ENCODE data around the gene NR0B1. TPM values are rescaled to one million over a fixed set of nuclear protein-coding genes. Genes with fewer than 3 reads are reported as not detected.

The NR0B1 gene
- total and polyA plus RNA-seq, 5 donors from 2014 or later = not detected

- Mint-ChIP-seq H3K36me3 (no peaks in the 10 kb centered on the region), H3K27ac (no peak overlapping the region), H3K27me3 (no peaks in the 10 kb centered on the region), H3K4me3 (no peak overlapping the region), H3K4me1 (no peaks in the 10 kb centered on the region), H3K9me3 (peaks cover 0 to 4% (median 0%) of the 10 kb centered on the region in 7 donors)
- no peaks in the 10 kb centered on the region for H3K36me3 ChIP-seq (ENCODE audit: control insufficient read depth, insufficient read depth, low read length)
- no peaks in the 10 kb centered on the region for H3K9me3 ChIP-seq (ENCODE audit: control insufficient read depth in 2 of 2, low read length in 2 of 2)
- no peak overlapping the region for H3K27ac ChIP-seq (ENCODE audit: insufficient read depth, low read length, poor library complexity, severe bottlenecking)
- no peaks in the 10 kb centered on the region for H3K4me1 ChIP-seq (ENCODE audit: control insufficient read depth, insufficient read depth, low read length, poor library complexity, severe bottlenecking)
- H3K27me3 ChIP-seq (ENCODE audit: control insufficient read depth, insufficient read depth, low read length) = no peaks in the 10 kb centered on the region
- ATAC-seq (ENCODE audit: low read depth in 2 of 2) (no peak), DNase-seq (no peak)
- H3K4me3 ChIP-seq (ENCODE audit: low read depth, low read length) = no peak overlapping the region
Measured at GRCh38 chrX:30296408-30297254, 12.6 kb downstream of the NR0B1 start.

- H3K4me1 ChIP-seq (ENCODE audit: control insufficient read depth, insufficient read depth, low read length, poor library complexity, severe bottlenecking) = no peaks in the 10 kb centered on the region
- H3K9me3 ChIP-seq (ENCODE audit: control insufficient read depth in 2 of 2, low read length in 2 of 2) = no peaks in the 10 kb centered on the region
- no peaks in the 10 kb centered on the region for H3K27me3 Mint-ChIP-seq
- no peak overlapping the region for H3K4me3 ChIP-seq (ENCODE audit: low read depth, low read length)
- no peaks in the 10 kb centered on the region for H3K36me3 Mint-ChIP-seq
- H3K27me3 ChIP-seq (ENCODE audit: control insufficient read depth, insufficient read depth, low read length) = no peaks in the 10 kb centered on the region
- no peak overlapping the region for H3K27ac ChIP-seq (ENCODE audit: insufficient read depth, low read length, poor library complexity, severe bottlenecking)
- no peak overlapping the region for H3K27ac Mint-ChIP-seq
- no peak for ATAC-seq (ENCODE audit: low read depth in 2 of 2)
- H3K4me3 Mint-ChIP-seq = no peak overlapping the region
- no peak for DNase-seq
- no peaks in the 10 kb centered on the region for H3K9me3 Mint-ChIP-seq
- H3K36me3 ChIP-seq (ENCODE audit: control insufficient read depth, insufficient read depth, low read length) = no peaks in the 10 kb centered on the region
- H3K4me1 Mint-ChIP-seq = no peaks in the 10 kb centered on the region
Measured at GRCh38 chrX:30283456-30284200, 25.6 kb downstream of the NR0B1 start.

GRCh38 chrX:30282527-30282926 lies 26.7 kb downstream of the NR0B1 start:
- no peak overlapping the region for H3K4me3 ChIP-seq (ENCODE audit: low read depth, low read length)
- no peaks in the 10 kb centered on the region for H3K36me3 ChIP-seq (ENCODE audit: control insufficient read depth, insufficient read depth, low read length)
- H3K9me3 ChIP-seq (ENCODE audit: control insufficient read depth in 2 of 2, low read length in 2 of 2) = no peaks in the 10 kb centered on the region
- Mint-ChIP-seq H3K9me3 (no peaks in the 10 kb centered on the region), H3K27ac (no peak overlapping the region), H3K4me3 (no peak overlapping the region), H3K36me3 (no peaks in the 10 kb centered on the region), H3K4me1 (no peaks in the 10 kb centered on the region), H3K27me3 (no peaks in the 10 kb centered on the region)
- H3K27me3 ChIP-seq (ENCODE audit: control insufficient read depth, insufficient read depth, low read length) = no peaks in the 10 kb centered on the region
- ATAC-seq (ENCODE audit: low read depth in 2 of 2) (no peak), DNase-seq (no peak)
- no peak overlapping the region for H3K27ac ChIP-seq (ENCODE audit: insufficient read depth, low read length, poor library complexity, severe bottlenecking)
- H3K4me1 ChIP-seq (ENCODE audit: control insufficient read depth, insufficient read depth, low read length, poor library complexity, severe bottlenecking) = no peaks in the 10 kb centered on the region

GRCh38 chrX:30280428-30280827 lies 28.8 kb downstream of the NR0B1 start:
- no peaks in the 10 kb centered on the region for H3K4me1 ChIP-seq (ENCODE audit: control insufficient read depth, insufficient read depth, low read length, poor library complexity, severe bottlenecking)
- Mint-ChIP-seq H3K4me1 (no peaks in the 10 kb centered on the region), H3K36me3 (no peaks in the 10 kb centered on the region), H3K9me3 (peaks cover 0 to 2% (median 0%) of the 10 kb centered on the region in 7 donors), H3K27me3 (no peaks in the 10 kb centered on the region), H3K27ac (no peak overlapping the region), H3K4me3 (no peak overlapping the region)
- H3K9me3 ChIP-seq (ENCODE audit: control insufficient read depth in 2 of 2, low read length in 2 of 2) = no peaks in the 10 kb centered on the region
- H3K36me3 ChIP-seq (ENCODE audit: control insufficient read depth, insufficient read depth, low read length) = no peaks in the 10 kb centered on the region
- DNase-seq (no peak), ATAC-seq (ENCODE audit: low read depth in 2 of 2) (no peak)
- no peaks in the 10 kb centered on the region for H3K27me3 ChIP-seq (ENCODE audit: control insufficient read depth, insufficient read depth, low read length)
- no peak overlapping the region for H3K27ac ChIP-seq (ENCODE audit: insufficient read depth, low read length, poor library complexity, severe bottlenecking)
- H3K4me3 ChIP-seq (ENCODE audit: low read depth, low read length) = no peak overlapping the region

GRCh38 chrX:30278365-30278764 lies 30.8 kb downstream of the NR0B1 start:
- no peaks in the 10 kb centered on the region for H3K27me3 Mint-ChIP-seq
- H3K27ac ChIP-seq (ENCODE audit: insufficient read depth, low read length, poor library complexity, severe bottlenecking) = no peak overlapping the region
- H3K27me3 ChIP-seq (ENCODE audit: control insufficient read depth, insufficient read depth, low read length) = no peaks in the 10 kb centered on the region
- ATAC-seq (ENCODE audit: low read depth in 2 of 2) (no peak), DNase-seq (no peak)
- no peak overlapping the region for H3K4me3 Mint-ChIP-seq
- H3K9me3 Mint-ChIP-seq = peaks cover 0 to 3% (median 0%) of the 10 kb centered on the region in 7 donors
- no peaks in the 10 kb centered on the region for H3K9me3 ChIP-seq (ENCODE audit: control insufficient read depth in 2 of 2, low read length in 2 of 2)
- H3K36me3 Mint-ChIP-seq = no peaks in the 10 kb centered on the region
- H3K4me3 ChIP-seq (ENCODE audit: low read depth, low read length) = no peak overlapping the region
- H3K36me3 ChIP-seq (ENCODE audit: control insufficient read depth, insufficient read depth, low read length) = no peaks in the 10 kb centered on the region
- H3K4me1 ChIP-seq (ENCODE audit: control insufficient read depth, insufficient read depth, low read length, poor library complexity, severe bottlenecking) = no peaks in the 10 kb centered on the region
- no peaks in the 10 kb centered on the region for H3K4me1 Mint-ChIP-seq
- no peak overlapping the region for H3K27ac Mint-ChIP-seq

- no peaks in the 10 kb centered on the region for H3K27me3 ChIP-seq (ENCODE audit: control insufficient read depth, insufficient read depth, low read length)
- ATAC-seq (ENCODE audit: low read depth in 2 of 2) (no peak), DNase-seq (no peak)
- Mint-ChIP-seq H3K4me1 (no peaks in the 10 kb centered on the region), H3K27ac (no peak overlapping the region), H3K27me3 (no peaks in the 10 kb centered on the region), H3K4me3 (no peak overlapping the region), H3K36me3 (no peaks in the 10 kb centered on the region), H3K9me3 (peaks cover 0 to 3% (median 0%) of the 10 kb centered on the region in 7 donors)
- H3K36me3 ChIP-seq (ENCODE audit: control insufficient read depth, insufficient read depth, low read length) = no peaks in the 10 kb centered on the region
- no peaks in the 10 kb centered on the region for H3K9me3 ChIP-seq (ENCODE audit: control insufficient read depth in 2 of 2, low read length in 2 of 2)
- H3K4me3 ChIP-seq (ENCODE audit: low read depth, low read length) = no peak overlapping the region
- H3K4me1 ChIP-seq (ENCODE audit: control insufficient read depth, insufficient read depth, low read length, poor library complexity, severe bottlenecking) = no peaks in the 10 kb centered on the region
- H3K27ac ChIP-seq (ENCODE audit: insufficient read depth, low read length, poor library complexity, severe bottlenecking) = no peak overlapping the region
Measured at GRCh38 chrX:30275498-30275897, 33.7 kb downstream of the NR0B1 start.

GRCh38 chrX:30270639-30271038 lies 38.6 kb downstream of the NR0B1 start:
- peaks cover 0 to 4% (median 0%) of the 10 kb centered on the region in 7 donors for H3K9me3 Mint-ChIP-seq

More at GRCh38 chrX:30270639-30271038, 38.6 kb downstream of the NR0B1 start:
- Mint-ChIP-seq H3K27me3 (no peaks in the 10 kb centered on the region), H3K36me3 (no peaks in the 10 kb centered on the region), H3K4me1 (no peaks in the 10 kb centered on the region), H3K27ac (no peak overlapping the region), H3K4me3 (no peak overlapping the region)
- H3K27ac ChIP-seq (ENCODE audit: insufficient read depth, low read length, poor library complexity, severe bottlenecking) = no peak overlapping the region
- H3K9me3 ChIP-seq (ENCODE audit: control insufficient read depth in 2 of 2, low read length in 2 of 2) = no peaks in the 10 kb centered on the region
- DNase-seq (no peak), ATAC-seq (ENCODE audit: low read depth in 2 of 2) (no peak)
- no peak overlapping the region for H3K4me3 ChIP-seq (ENCODE audit: low read depth, low read length)
- H3K4me1 ChIP-seq (ENCODE audit: control insufficient read depth, insufficient read depth, low read length, poor library complexity, severe bottlenecking) = no peaks in the 10 kb centered on the region
- no peaks in the 10 kb centered on the region for H3K36me3 ChIP-seq (ENCODE audit: control insufficient read depth, insufficient read depth, low read length)
- no peaks in the 10 kb centered on the region for H3K27me3 ChIP-seq (ENCODE audit: control insufficient read depth, insufficient read depth, low read length)
